Measurements from ENCODE around the gene FNIP2. TPM values are rescaled to one million over a fixed set of nuclear protein-coding genes. Genes with fewer than 3 reads are reported as not detected.
A peak's percentile ranks its signal among the peaks of the same experiment; 100 is the strongest.

Gene FNIP2
- total RNA-seq, 6 donors from 2014 or later = 70.4 to 103 (median 83.2) TPM

DNA sequence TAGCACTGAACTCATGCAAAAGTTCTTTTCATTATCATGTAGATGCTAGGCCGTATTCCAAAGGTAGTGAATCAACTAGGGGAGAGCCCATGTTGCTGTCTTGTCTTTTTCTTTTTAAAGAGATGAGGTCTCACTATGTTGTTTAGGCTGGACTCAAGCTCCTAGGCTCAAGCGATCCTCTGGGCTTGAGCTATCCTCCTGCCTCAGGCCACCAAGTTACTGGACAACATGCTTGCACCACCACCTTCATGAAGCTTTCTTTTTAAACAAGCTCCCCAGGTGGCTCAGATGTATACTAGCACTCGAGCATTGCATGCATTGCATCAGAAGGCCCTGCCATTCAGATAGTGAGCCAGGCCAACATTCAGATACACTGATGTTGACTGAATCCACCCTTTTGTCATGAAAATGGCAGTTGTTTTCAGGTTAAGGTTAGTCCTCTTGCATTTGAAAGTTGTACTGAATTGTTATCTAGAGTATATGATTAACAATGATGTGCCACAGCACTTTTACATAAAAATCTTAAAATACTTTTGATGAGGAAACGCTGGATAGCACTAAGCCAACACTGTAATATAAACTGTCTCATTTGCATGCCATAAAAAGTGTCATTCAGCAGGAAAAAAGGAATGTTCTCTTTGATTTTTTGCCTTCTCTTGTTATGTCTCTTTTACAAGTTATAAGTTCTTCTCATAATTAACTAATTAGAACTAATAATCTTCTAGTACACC, 76.7 kb downstream of the FNIP2 start:
- H3K4me1 ChIP-seq = peaks cover 0 to 1% (median under 1%) of the 10 kb centered on the region in 4 donors
- WGBS, 2 donors = 80 to 81% methylated on average over 4 of the region's 4 CpGs
- TF ChIP-seq POLR2AphosphoS5 (IDR thresholded peaks at IDR 0.05) (no peak), POLR2A (IDR thresholded peaks at IDR 0.05) (no peak), EP300 (IDR thresholded peaks at IDR 0.05) (no peak)
- TF ChIP-seq, protein P1, sequence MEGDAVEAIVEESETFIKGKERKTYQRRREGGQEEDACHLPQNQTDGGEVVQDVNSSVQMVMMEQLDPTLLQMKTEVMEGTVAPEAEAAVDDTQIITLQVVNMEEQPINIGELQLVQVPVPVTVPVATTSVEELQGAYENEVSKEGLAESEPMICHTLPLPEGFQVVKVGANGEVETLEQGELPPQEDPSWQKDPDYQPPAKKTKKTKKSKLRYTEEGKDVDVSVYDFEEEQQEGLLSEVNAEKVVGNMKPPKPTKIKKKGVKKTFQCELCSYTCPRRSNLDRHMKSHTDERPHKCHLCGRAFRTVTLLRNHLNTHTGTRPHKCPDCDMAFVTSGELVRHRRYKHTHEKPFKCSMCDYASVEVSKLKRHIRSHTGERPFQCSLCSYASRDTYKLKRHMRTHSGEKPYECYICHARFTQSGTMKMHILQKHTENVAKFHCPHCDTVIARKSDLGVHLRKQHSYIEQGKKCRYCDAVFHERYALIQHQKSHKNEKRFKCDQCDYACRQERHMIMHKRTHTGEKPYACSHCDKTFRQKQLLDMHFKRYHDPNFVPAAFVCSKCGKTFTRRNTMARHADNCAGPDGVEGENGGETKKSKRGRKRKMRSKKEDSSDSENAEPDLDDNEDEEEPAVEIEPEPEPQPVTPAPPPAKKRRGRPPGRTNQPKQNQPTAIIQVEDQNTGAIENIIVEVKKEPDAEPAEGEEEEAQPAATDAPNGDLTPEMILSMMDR (IDR thresholded peaks at IDR 0.05) = no peak
- H3K9me3 ChIP-seq = no peaks in the 10 kb centered on the region
- no peak for ATAC-seq (ENCODE audit: low FRiP score in 2 of 2)
- H3K27me3 ChIP-seq = no peaks in the 10 kb centered on the region
- H3K27ac ChIP-seq = no peak overlapping the region
- no peak overlapping the region for H3K4me3 ChIP-seq
- peaks cover 0 to 19% (median 5%) of the 10 kb centered on the region in 4 donors for H3K36me3 ChIP-seq
- peak in 1 of 2 donors; percentile 36 for DNase-seq

DNA sequence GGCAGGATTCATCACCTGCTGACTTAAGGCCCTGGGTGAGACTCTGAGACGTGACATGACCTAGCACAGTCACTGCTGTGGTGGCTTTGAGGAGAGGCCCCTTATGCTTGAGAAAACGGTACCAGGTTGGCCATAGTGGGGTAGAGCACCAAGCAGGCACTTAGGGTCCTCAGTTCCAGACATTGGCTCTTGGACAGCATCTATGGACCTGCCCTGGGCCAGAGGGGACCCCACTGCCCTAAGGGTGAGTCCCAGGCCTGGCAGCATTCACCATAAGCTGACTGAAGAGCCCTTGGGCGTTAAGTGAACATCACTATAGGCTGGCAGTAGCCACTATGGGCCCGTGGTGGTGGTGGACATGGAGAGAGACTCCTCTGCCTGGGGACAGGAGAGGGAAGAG, 78.7 kb downstream of the FNIP2 start:
- 97% methylated on average over 4 of the region's 4 CpGs; no CpG with 5 or more reads in 1 of the 2 donors for WGBS, 2 donors
- ATAC-seq (ENCODE audit: low FRiP score in 2 of 2) = peak in 1 of 2 donors; percentile 24

DNA sequence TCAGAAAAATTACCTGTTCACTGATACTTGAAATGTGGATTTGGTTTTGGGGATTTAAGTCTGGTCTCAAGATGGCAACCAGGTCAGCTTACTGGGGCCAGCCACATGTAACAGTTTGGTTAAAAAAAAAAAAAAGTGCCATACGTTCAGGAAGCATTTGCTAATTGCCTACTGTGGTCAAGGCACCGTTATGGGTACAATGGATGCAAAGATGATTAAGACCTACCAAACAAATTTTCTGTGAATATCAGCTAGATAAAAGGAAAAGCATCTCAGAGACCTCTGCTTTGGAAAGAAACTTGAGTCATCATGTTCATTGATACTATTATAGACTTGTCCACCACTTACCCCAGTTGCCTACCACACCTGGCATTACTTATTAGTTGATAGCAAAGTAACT, 80.9 kb downstream of the FNIP2 start:
- WGBS, 2 donors = 74% methylated on average over 2 of the region's 2 CpGs
- Histone ChIP-seq H3K9me3 (no peaks in the 10 kb centered on the region), H3K27ac (no peak overlapping the region)

More for the DNA sequence above, 78.7 kb downstream of the FNIP2 start:
- no peak overlapping the region for H3K27ac ChIP-seq
- TF ChIP-seq POLR2A (IDR thresholded peaks at IDR 0.05) = no peak
- no peak for TF ChIP-seq POLR2AphosphoS5 (IDR thresholded peaks at IDR 0.05)
- no peak for TF ChIP-seq EP300 (IDR thresholded peaks at IDR 0.05)
- TF ChIP-seq, protein P1 (IDR thresholded peaks at IDR 0.05) = no peak
- DNase-seq = no peak
- no peaks in the 10 kb centered on the region for H3K9me3 ChIP-seq
- H3K36me3 ChIP-seq = peaks cover 0 to 18% (median 5%) of the 10 kb centered on the region in 4 donors
- no peak overlapping the region for H3K4me3 ChIP-seq
- H3K27me3 ChIP-seq = no peaks in the 10 kb centered on the region
- peaks cover 0 to 6% (median 4%) of the 10 kb centered on the region in 4 donors for H3K4me1 ChIP-seq

DNA sequence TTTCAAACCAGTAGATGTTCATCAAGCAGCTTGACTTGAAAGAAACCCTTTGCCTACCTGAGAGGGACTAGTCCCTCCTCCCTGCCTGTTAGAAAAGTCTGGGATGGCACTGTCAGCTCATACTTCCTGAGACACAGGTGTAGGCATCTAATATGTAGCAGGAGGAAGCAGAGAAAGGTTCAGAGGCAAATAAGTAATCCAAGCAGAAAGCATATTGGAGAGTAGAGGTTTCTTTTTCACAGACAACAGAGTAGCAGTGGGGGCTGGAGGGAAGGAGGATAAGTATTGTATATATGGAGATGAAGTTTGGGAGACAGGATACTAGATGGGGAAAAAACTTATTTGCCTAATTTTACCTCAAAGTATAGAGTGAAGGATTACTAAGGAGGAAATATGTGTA, 81.5 kb downstream of the FNIP2 start:
- H3K9me3 ChIP-seq = no peaks in the 10 kb centered on the region
- H3K27me3 ChIP-seq = no peaks in the 10 kb centered on the region
- H3K27ac ChIP-seq = no peak overlapping the region
- ATAC-seq (ENCODE audit: low FRiP score in 2 of 2) = no peak
- no peak for TF ChIP-seq EP300 (IDR thresholded peaks at IDR 0.05)
- no peak for TF ChIP-seq POLR2AphosphoS5 (IDR thresholded peaks at IDR 0.05)
- TF ChIP-seq POLR2A (IDR thresholded peaks at IDR 0.05) = no peak
- TF ChIP-seq, protein P1 (IDR thresholded peaks at IDR 0.05) = no peak
- peaks cover 0 to 6% (median 4%) of the 10 kb centered on the region in 4 donors for H3K4me1 ChIP-seq
- DNase-seq = no peak
- H3K36me3 ChIP-seq = peaks cover 0 to 26% (median 5%) of the 10 kb centered on the region in 4 donors
- H3K4me3 ChIP-seq = no peak overlapping the region

More for the DNA sequence above, 80.9 kb downstream of the FNIP2 start:
- Histone ChIP-seq H3K4me1 (peaks cover 0 to 6% (median 4%) of the 10 kb centered on the region in 4 donors), H3K4me3 (no peak overlapping the region), H3K36me3 (peaks cover 0 to 23% (median 5%) of the 10 kb centered on the region in 4 donors), H3K27me3 (no peaks in the 10 kb centered on the region)
- no peak for ATAC-seq (ENCODE audit: low FRiP score in 2 of 2)
- TF ChIP-seq POLR2AphosphoS5 (IDR thresholded peaks at IDR 0.05) (no peak), POLR2A (IDR thresholded peaks at IDR 0.05) (no peak), EP300 (IDR thresholded peaks at IDR 0.05) (no peak)
- TF ChIP-seq, protein P1 (IDR thresholded peaks at IDR 0.05) = no peak
- DNase-seq = no peak

Measured in upper lobe of left lung (tissue), 6 donors.